Right cardiac atrium (tissue), 5 donors: ENCODE measurements around the gene EFCAB6. TPM values are rescaled to one million over a fixed set of nuclear protein-coding genes. Genes with fewer than 3 reads are reported as not detected.

Source experiments
- ATAC-seq, 2 donors: fragments of 200-7000 bp; cut with Tn5 transposase; one replicate each; pipeline versions ENCODE4 v1.8.0 to v1.9.1; 2020; ENCODE audit warnings: moderate library complexity in 2 of 2, mild to moderate bottlenecking in 1 of 2
- DNase-seq, 3 donors: peaks; one replicate each; pipeline ENCODE4 v3.0.0-alpha.2; 2020
- H3K27ac ChIP-seq: one replicate; pipeline ENCODE4 v1.5.1; 2013; ENCODE audit warnings: mild to moderate bottlenecking, low read length, control low read depth, moderate library complexity
- H3K27me3 ChIP-seq: one replicate; pipeline ENCODE4 v1.6.1; 2013; ENCODE audit not compliant: control insufficient read depth, insufficient read depth
- H3K4me1 ChIP-seq: one replicate; pipeline ENCODE4 v1.6.1; 2013; ENCODE audit warnings: low read length; ENCODE audit not compliant: control insufficient read depth, insufficient read depth
- H3K4me3 ChIP-seq: one replicate; pipeline ENCODE4 v1.5.1; 2013; ENCODE audit warnings: low read length, control low read depth
- H3K9me3 ChIP-seq: one replicate; pipeline ENCODE4 v1.6.1; 2013; ENCODE audit warnings: low read length; ENCODE audit not compliant: control insufficient read depth
- WGBS: extraction: QIAGEN DNeasy Blood & Tissue Kit; methylation state at CpG from one replicate; pipeline ENCODE4 v1.1.7; 2013; 5-methylcytosine and 5-hydroxymethylcytosine counted together
- intact Hi-C, 4 donors: fragments of 100-400 bp; cut with DNase I; formaldehyde crosslinking; loops; one replicate each; pipeline versions ENCODE4 v1.11.0 to v1.14.0; 2022 to 2023
- polyA plus RNA-seq: library from polyadenylated mRNA; stranded (reverse); fragments of 200-250 nt; gene quantifications from one replicate; pipeline ENCODE4 v1.2.3, GENCODE V29; 2013
- total RNA-seq, 4 donors: library from RNA; stranded (reverse); fragmentation: NEBNext Ultra II Directional; extraction: Animal tissue kit (Norgen Biotek cat#: 25700); gene quantifications; one replicate each; pipeline ENCODE4 v1.2.1, GENCODE V29; 2021
- donor health status: healthy with polysubstance abuse.
- donor health status: DM: no; HTN: yes; CAD: no.
- donor health status: DM: no; HTN: no; CAD: no.
- donor health status: DM: no; HTN: yes; CAD: no; lungs with severe emphysema.
- donor health status: DM: yes; HTN: yes; CAD: no.

The EFCAB6 gene
- total and polyA plus RNA-seq, 5 donors = 0.70 to 3.4 (median 1.8) TPM

GRCh38 chr22:43539572-43540528, 272.3 kb downstream of the EFCAB6 start:
- WGBS = 88% methylated on average over 31 of the region's 31 CpGs
- Histone ChIP-seq H3K4me1 (no peaks in the 10 kb centered on the region), H3K27me3 (no peaks in the 10 kb centered on the region), H3K27ac (no peak overlapping the region), H3K9me3 (no peaks in the 10 kb centered on the region), H3K4me3 (no peak overlapping the region)
- DNase-seq (no peak), ATAC-seq (no peak)
- intact Hi-C loops = no loop called here

DNA sequence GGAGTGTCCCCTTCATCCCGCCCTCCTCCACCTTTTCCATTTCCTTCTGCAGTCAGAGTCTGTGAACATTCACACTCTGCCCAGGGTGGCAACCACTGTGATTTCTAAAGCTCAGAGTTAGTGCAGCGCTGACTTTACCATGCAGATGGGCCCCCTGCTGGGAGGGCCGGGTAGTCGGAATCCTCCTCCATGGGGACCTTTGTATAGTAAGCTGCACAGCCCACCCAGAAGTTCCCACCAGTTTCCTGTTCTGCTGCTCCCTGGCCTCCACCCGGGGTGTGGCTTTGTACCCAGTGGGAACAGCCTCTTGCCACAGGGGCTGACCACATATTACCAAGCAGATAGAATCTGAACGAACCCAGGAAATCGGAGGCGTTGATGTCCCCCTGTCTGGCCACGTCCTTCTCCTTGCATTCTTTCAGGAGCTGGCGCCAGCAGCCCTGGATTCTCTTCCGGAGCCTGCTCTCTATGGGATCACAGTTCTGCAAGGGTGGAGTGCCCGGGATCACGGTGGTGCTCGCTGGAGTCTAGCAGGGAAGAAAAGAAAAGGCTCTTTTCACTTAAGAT, 275.0 kb downstream of the EFCAB6 start:
- H3K4me1 ChIP-seq = no peaks in the 10 kb centered on the region
- DNase-seq = no peak
- 83% methylated on average over 14 of the region's 14 CpGs for WGBS
- H3K9me3 ChIP-seq = no peaks in the 10 kb centered on the region
- no peaks in the 10 kb centered on the region for H3K27me3 ChIP-seq
- ATAC-seq = no peak
- intact Hi-C loops = no loop called here
- H3K4me3 ChIP-seq = no peak overlapping the region
- no peak overlapping the region for H3K27ac ChIP-seq

GRCh38 chr22:43535741-43536140, 276.4 kb downstream of the EFCAB6 start:
- Histone ChIP-seq H3K4me3 (no peak overlapping the region), H3K27me3 (no peaks in the 10 kb centered on the region), H3K27ac (no peak overlapping the region), H3K4me1 (no peaks in the 10 kb centered on the region), H3K9me3 (no peaks in the 10 kb centered on the region)
- DNase-seq (no peak), ATAC-seq (no peak)
- intact Hi-C loops = no loop called here
- WGBS = 57% methylated on average over 5 of the region's 5 CpGs

GRCh38 chr22:43535336-43535735, 276.8 kb downstream of the EFCAB6 start:
- Histone ChIP-seq H3K27ac (no peak overlapping the region), H3K4me3 (no peak overlapping the region), H3K9me3 (no peaks in the 10 kb centered on the region), H3K27me3 (no peaks in the 10 kb centered on the region), H3K4me1 (no peaks in the 10 kb centered on the region)
- intact Hi-C loops = no loop called here
- DNase-seq (no peak), ATAC-seq (no peak)
- 56% methylated on average over 7 of the region's 7 CpGs for WGBS

GRCh38 chr22:43534916-43535315, 277.2 kb downstream of the EFCAB6 start:
- ATAC-seq = no peak
- WGBS = 80% methylated on average over 6 of the region's 6 CpGs

GRCh38 chr22:43533656-43534428, 278.3 kb downstream of the EFCAB6 start:
- DNase-seq (no peak), ATAC-seq (no peak)
- Histone ChIP-seq H3K4me3 (no peak overlapping the region), H3K9me3 (no peaks in the 10 kb centered on the region), H3K27me3 (no peaks in the 10 kb centered on the region), H3K27ac (no peak overlapping the region), H3K4me1 (no peaks in the 10 kb centered on the region)
- 91% methylated on average over 10 of the region's 10 CpGs for WGBS
- intact Hi-C loops = no loop called here

More at GRCh38 chr22:43534916-43535315, 277.2 kb downstream of the EFCAB6 start:
- Histone ChIP-seq H3K4me1 (no peaks in the 10 kb centered on the region), H3K27ac (no peak overlapping the region), H3K9me3 (no peaks in the 10 kb centered on the region), H3K4me3 (no peak overlapping the region), H3K27me3 (no peaks in the 10 kb centered on the region)
- DNase-seq = no peak
- intact Hi-C loops = no loop called here

- H3K4me1 ChIP-seq = no peaks in the 10 kb centered on the region
- 89% methylated on average over 3 of the region's 3 CpGs for WGBS
- intact Hi-C loops = no loop called here
Observed at GRCh38 chr22:43533156-43533530, 279.0 kb downstream of the EFCAB6 start.

GRCh38 chr22:43532301-43533155, 279.6 kb downstream of the EFCAB6 start:
- Histone ChIP-seq H3K4me3 (no peak overlapping the region), H3K4me1 (no peaks in the 10 kb centered on the region), H3K27me3 (no peaks in the 10 kb centered on the region), H3K9me3 (no peaks in the 10 kb centered on the region), H3K27ac (no peak overlapping the region)
- intact Hi-C loops = no loop called here
- ATAC-seq = no peak
- 84% methylated on average over 17 of the region's 17 CpGs for WGBS
- no peak for DNase-seq

More at GRCh38 chr22:43533156-43533530, 279.0 kb downstream of the EFCAB6 start:
- Histone ChIP-seq H3K27me3 (no peaks in the 10 kb centered on the region), H3K4me3 (no peak overlapping the region), H3K27ac (no peak overlapping the region), H3K9me3 (no peaks in the 10 kb centered on the region)
- DNase-seq (no peak), ATAC-seq (no peak)

GRCh38 chr22:43531651-43532050, 280.5 kb downstream of the EFCAB6 start:
- WGBS = 64% methylated on average over 4 of the region's 4 CpGs
- Histone ChIP-seq H3K27me3 (no peaks in the 10 kb centered on the region), H3K27ac (no peak overlapping the region), H3K4me1 (no peaks in the 10 kb centered on the region), H3K9me3 (no peaks in the 10 kb centered on the region), H3K4me3 (no peak overlapping the region)
- ATAC-seq (no peak), DNase-seq (no peak)
- intact Hi-C loops = no loop called here

DNA sequence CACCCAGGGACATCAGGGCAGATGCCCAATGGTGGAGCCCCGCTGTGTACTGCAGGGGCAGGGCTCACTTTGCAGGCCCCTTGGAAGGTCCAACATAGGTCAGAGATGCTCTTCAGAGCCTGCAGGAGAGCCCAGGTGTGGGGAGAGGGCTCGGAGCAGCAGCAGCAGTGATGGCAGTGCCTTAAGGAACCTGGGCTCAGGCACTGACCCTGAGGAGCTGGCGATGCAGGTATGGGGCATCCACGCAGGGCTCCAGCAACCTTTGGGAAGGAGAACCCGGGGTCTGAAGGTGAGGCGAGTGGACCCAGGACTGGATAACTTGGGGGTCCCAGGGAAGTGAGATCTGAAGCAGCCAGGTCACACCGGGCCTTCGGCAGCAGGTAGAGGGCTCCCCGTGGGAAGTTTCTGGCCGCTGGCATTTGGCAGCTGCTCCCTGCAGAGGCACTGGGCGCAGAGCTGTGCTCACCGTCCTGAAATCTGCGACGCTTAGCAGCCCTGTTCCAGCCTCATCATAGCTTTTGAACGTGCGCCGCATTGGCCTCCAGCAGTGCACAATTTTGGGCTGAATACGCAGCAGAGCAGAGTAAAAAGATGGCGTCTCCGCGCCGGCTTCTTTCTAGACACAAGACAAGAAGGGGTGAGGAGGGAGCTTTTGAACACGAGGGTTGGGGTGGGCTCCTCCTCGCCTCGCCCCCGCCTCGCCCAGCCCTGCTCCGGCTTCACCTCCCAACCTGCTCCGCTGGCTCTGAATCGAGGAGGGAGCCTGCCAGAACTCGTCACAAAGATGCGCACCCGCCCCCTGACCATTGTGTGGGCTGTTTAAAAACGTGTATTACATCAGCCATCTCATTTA, 281.5 kb downstream of the EFCAB6 start:
- WGBS = 84% methylated on average over 34 of the region's 34 CpGs
- intact Hi-C loops = no loop called here
- no peak for ATAC-seq

More for the DNA sequence above, 281.5 kb downstream of the EFCAB6 start:
- H3K27ac ChIP-seq = no peak overlapping the region
- no peaks in the 10 kb centered on the region for H3K9me3 ChIP-seq
- H3K4me1 ChIP-seq = no peaks in the 10 kb centered on the region
- DNase-seq = no peak
- H3K27me3 ChIP-seq = no peaks in the 10 kb centered on the region
- no peak overlapping the region for H3K4me3 ChIP-seq
